ENCODE results near the gene EED. TPM values are rescaled to one million over a fixed set of nuclear protein-coding genes. Genes with fewer than 3 reads are reported as not detected.

EED gene
- total and polyA plus RNA-seq, 2 experiments from 2014 or later: 15.5 to 23.7 TPM

DNA sequence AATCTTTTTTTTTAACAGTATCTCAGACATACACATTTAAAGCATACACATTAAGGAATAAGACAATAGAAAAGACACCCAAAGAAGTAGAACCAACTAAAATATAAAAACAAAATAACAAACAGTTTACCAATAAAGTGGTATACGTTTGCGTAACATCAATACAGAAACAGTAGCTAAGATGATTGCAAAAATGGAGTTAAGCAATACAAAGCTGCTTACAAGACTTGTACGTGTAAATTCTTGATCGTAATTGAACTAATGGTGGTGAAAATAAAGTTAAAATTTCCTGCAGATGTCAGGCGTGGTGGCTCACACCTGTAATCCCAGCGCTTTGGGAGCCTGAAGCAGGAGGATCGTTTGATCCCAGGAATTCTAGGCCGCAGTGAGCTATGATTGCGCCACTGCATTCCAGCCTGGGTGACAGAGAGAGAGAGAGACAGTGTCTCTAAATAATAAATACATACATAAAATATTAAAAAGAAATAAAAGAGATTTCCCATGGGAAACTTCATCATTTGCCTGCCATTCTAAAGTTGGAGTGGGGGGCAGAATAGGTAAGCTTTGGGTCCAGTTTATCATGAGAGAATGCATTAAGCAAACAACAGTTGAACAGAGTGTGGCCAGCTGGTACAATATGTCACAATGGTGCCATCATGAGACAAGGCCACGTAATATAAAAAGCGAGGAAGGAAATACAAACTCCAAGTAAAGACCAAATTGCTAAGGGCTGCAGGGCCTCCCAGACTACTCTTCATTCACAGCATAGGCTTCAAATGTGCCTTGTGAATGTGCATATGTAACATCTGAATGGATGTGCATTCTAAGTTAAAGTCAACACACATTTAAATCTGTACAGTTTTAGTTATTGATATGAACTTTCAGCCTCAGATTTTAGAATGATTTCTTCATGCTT lies 38.9 kb upstream of the EED start:
- Histone ChIP-seq H3K79me2 (no peaks in the 10 kb centered on the region), H3K36me3 (replicated peaks; ENCODE audit: insufficient read depth, low read depth) (no peaks in the 10 kb centered on the region), H3K4me1 (ENCODE audit: insufficient read depth) (peaks cover 6% of the 10 kb centered on the region), H3K9me3 (ENCODE audit: low read depth) (no peaks in the 10 kb centered on the region), H3K9me2 (replicated peaks; ENCODE audit: insufficient read depth) (no peaks in the 10 kb centered on the region), H3K27me3 (no peaks in the 10 kb centered on the region), H2AFZ (no peak overlapping the region), H3K27ac (no peak overlapping the region), H3K4me3 (no peak overlapping the region), H3K4me2 (no peak overlapping the region), H4K20me1 (ENCODE audit: insufficient read depth, poor library complexity, severe bottlenecking) (no peaks in the 10 kb centered on the region)
- 91% methylated on average over 11 of the region's 11 CpGs for WGBS (ENCODE audit: low lambda C conversion rate, missing lambda C conversion rate)
- TF ChIP-seq, protein P1, sequence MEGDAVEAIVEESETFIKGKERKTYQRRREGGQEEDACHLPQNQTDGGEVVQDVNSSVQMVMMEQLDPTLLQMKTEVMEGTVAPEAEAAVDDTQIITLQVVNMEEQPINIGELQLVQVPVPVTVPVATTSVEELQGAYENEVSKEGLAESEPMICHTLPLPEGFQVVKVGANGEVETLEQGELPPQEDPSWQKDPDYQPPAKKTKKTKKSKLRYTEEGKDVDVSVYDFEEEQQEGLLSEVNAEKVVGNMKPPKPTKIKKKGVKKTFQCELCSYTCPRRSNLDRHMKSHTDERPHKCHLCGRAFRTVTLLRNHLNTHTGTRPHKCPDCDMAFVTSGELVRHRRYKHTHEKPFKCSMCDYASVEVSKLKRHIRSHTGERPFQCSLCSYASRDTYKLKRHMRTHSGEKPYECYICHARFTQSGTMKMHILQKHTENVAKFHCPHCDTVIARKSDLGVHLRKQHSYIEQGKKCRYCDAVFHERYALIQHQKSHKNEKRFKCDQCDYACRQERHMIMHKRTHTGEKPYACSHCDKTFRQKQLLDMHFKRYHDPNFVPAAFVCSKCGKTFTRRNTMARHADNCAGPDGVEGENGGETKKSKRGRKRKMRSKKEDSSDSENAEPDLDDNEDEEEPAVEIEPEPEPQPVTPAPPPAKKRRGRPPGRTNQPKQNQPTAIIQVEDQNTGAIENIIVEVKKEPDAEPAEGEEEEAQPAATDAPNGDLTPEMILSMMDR (IDR thresholded peaks at IDR 0.05; ENCODE audit: poor library complexity): no peak
- TF ChIP-seq EZH2phosphoT487 (IDR thresholded peaks at IDR 0.05; ENCODE audit: low read depth, severe bottlenecking, unreplicated experiment): no peak
- no peak for TF ChIP-seq EZH2 (IDR thresholded peaks at IDR 0.05; ENCODE audit: borderline replicate concordance)
- no peak for DNase-seq (ENCODE audit: low spot score)

- H3K9me3 ChIP-seq (ENCODE audit: low read depth): no peaks in the 10 kb centered on the region
- H3K4me2 ChIP-seq: no peak overlapping the region
- H3K4me3 ChIP-seq: no peak overlapping the region
- no peaks in the 10 kb centered on the region for H3K9me2 ChIP-seq (replicated peaks; ENCODE audit: insufficient read depth)
- no peaks in the 10 kb centered on the region for H3K79me2 ChIP-seq
- 63% methylated on average over 2 of the region's 2 CpGs for WGBS (ENCODE audit: low lambda C conversion rate, missing lambda C conversion rate)
- H3K4me1 ChIP-seq (ENCODE audit: insufficient read depth): peaks cover 6% of the 10 kb centered on the region
- H3K27me3 ChIP-seq: no peaks in the 10 kb centered on the region
- no peaks in the 10 kb centered on the region for H4K20me1 ChIP-seq (ENCODE audit: insufficient read depth, poor library complexity, severe bottlenecking)
- DNase-seq (ENCODE audit: low spot score): no peak
- no peaks in the 10 kb centered on the region for H3K36me3 ChIP-seq (replicated peaks; ENCODE audit: insufficient read depth, low read depth)
- no peak overlapping the region for H3K27ac ChIP-seq
- no peak overlapping the region for H2AFZ ChIP-seq
- TF ChIP-seq EZH2phosphoT487 (IDR thresholded peaks at IDR 0.05; ENCODE audit: low read depth, severe bottlenecking, unreplicated experiment) (no peak), EZH2 (IDR thresholded peaks at IDR 0.05; ENCODE audit: borderline replicate concordance) (no peak)
- TF ChIP-seq, protein P1 (IDR thresholded peaks at IDR 0.05; ENCODE audit: poor library complexity): no peak
Measured at GRCh38 chr11:86206337-86206695, 38.2 kb upstream of the EED start.

DNA sequence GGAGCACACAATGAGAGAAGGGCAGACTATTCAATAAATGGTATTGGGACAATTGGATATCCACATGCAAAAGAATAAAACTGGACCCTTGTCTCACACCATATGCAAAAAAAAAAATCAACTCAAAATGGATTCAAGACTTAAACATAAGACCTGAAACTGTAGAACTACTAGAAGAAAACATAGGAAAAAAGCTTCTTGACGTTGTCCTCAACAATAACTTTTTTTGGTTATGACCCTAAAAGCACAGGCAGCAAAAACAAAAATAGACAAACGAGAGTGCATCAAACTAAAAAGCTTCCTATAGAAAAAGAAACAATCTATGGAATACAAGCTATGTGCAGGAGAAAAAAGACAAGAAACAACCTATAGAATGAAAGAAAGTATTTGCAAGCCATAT lies 37.1 kb upstream of the EED start:
- H3K79me2 ChIP-seq: no peaks in the 10 kb centered on the region
- DNase-seq (ENCODE audit: low spot score): no peak
- no peak overlapping the region for H3K27ac ChIP-seq
- no peak overlapping the region for H2AFZ ChIP-seq
- H3K9me3 ChIP-seq (ENCODE audit: low read depth): no peaks in the 10 kb centered on the region
- no peak overlapping the region for H3K4me2 ChIP-seq
- H3K36me3 ChIP-seq (replicated peaks; ENCODE audit: insufficient read depth, low read depth): no peaks in the 10 kb centered on the region
- H3K9me2 ChIP-seq (replicated peaks; ENCODE audit: insufficient read depth): no peaks in the 10 kb centered on the region
- 94% methylated on average over 2 of the region's 2 CpGs for WGBS (ENCODE audit: low lambda C conversion rate, missing lambda C conversion rate)
- H3K27me3 ChIP-seq: no peaks in the 10 kb centered on the region
- H4K20me1 ChIP-seq (ENCODE audit: insufficient read depth, poor library complexity, severe bottlenecking): no peaks in the 10 kb centered on the region
- H3K4me1 ChIP-seq (ENCODE audit: insufficient read depth): peaks cover 6% of the 10 kb centered on the region
- TF ChIP-seq, protein P1 (IDR thresholded peaks at IDR 0.05; ENCODE audit: poor library complexity): no peak
- TF ChIP-seq EZH2phosphoT487 (IDR thresholded peaks at IDR 0.05; ENCODE audit: low read depth, severe bottlenecking, unreplicated experiment): no peak
- TF ChIP-seq EZH2 (IDR thresholded peaks at IDR 0.05; ENCODE audit: borderline replicate concordance): no peak
- no peak overlapping the region for H3K4me3 ChIP-seq

Data from hepatocyte (in vitro differentiated cells).